ENCODE measurements around the gene NKX6-1. TPM values are rescaled to one million over a fixed set of nuclear protein-coding genes. Genes with fewer than 3 reads are reported as not detected.

NKX6-1 gene
- total and polyA plus RNA-seq, 3 donors from 2014 or later, result 0.87 to 1.9 (median 1.3) TPM

DNA sequence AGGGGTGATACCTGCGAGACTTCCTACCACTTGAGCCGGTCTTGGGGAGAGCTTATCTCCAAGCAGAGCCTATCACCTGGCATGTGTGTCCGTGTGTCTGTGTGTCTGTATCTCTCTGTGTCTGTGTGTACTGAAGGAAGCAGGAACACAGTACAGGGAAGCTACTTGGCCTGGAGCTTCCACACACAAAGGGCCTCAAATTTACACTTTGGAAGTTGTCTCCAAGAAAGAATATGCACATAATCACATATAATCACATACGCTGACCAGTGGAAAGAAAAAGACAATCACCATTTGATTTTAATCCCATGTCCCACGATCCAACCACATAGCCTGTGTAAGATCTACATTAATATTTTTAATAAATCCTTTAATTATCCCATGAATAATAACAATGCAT lies 13.2 kb upstream of the NKX6-1 start:
- WGBS, 2 donors, result 90 to 92% methylated on average over 5 of the region's 5 CpGs
- H3K27me3 ChIP-seq, result no peaks in the 10 kb centered on the region
- H3K27ac ChIP-seq, result no peak overlapping the region
- intact Hi-C loops (cut with DNase I; ENCODE audit: low total_unique reads), result no loop called here
- TF ChIP-seq POLR2A (IDR thresholded peaks at IDR 0.05), result no peak
- TF ChIP-seq, protein P1, sequence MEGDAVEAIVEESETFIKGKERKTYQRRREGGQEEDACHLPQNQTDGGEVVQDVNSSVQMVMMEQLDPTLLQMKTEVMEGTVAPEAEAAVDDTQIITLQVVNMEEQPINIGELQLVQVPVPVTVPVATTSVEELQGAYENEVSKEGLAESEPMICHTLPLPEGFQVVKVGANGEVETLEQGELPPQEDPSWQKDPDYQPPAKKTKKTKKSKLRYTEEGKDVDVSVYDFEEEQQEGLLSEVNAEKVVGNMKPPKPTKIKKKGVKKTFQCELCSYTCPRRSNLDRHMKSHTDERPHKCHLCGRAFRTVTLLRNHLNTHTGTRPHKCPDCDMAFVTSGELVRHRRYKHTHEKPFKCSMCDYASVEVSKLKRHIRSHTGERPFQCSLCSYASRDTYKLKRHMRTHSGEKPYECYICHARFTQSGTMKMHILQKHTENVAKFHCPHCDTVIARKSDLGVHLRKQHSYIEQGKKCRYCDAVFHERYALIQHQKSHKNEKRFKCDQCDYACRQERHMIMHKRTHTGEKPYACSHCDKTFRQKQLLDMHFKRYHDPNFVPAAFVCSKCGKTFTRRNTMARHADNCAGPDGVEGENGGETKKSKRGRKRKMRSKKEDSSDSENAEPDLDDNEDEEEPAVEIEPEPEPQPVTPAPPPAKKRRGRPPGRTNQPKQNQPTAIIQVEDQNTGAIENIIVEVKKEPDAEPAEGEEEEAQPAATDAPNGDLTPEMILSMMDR (IDR thresholded peaks at IDR 0.05), result no peak
- H3K4me3 ChIP-seq, result no peak overlapping the region
- H3K4me1 ChIP-seq, result no peaks in the 10 kb centered on the region
- DNase-seq, result no peak
- no peaks in the 10 kb centered on the region for H3K36me3 ChIP-seq (ENCODE audit: low read depth, missing control alignments)
- no peaks in the 10 kb centered on the region for H3K9me3 ChIP-seq

DNA sequence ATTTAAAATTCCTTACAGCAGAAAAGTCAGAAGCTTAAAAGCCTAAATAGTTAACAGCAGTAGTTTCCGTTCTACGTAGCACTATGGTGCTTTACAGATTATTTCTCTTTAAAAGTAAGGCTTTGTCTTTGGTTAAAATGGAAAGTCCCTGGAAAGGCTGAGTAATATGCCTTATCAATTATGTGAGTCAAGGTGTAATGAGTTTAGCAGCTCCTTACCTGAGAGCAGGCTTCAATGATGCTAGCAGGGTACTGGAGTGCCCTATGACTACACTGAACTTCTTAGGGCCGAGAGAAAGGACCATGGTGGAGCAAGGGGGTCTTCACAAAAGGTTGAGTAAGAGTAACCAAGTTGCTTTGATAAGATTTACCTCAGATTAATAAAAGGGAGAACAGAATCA lies 12.6 kb upstream of the NKX6-1 start:
- Histone ChIP-seq H3K27me3 (no peaks in the 10 kb centered on the region), H3K9me3 (no peaks in the 10 kb centered on the region), H3K4me3 (no peak overlapping the region), H3K36me3 (ENCODE audit: low read depth, missing control alignments) (no peaks in the 10 kb centered on the region), H3K4me1 (no peaks in the 10 kb centered on the region), H3K27ac (no peak overlapping the region)
- TF ChIP-seq POLR2A (IDR thresholded peaks at IDR 0.05), result no peak
- TF ChIP-seq, protein P1 (IDR thresholded peaks at IDR 0.05), result no peak
- WGBS, 2 donors, result 83 to 90% methylated on average over 3 of the region's 3 CpGs
- no peak for DNase-seq
- intact Hi-C loops (cut with DNase I; ENCODE audit: low total_unique reads), result no loop called here

DNA sequence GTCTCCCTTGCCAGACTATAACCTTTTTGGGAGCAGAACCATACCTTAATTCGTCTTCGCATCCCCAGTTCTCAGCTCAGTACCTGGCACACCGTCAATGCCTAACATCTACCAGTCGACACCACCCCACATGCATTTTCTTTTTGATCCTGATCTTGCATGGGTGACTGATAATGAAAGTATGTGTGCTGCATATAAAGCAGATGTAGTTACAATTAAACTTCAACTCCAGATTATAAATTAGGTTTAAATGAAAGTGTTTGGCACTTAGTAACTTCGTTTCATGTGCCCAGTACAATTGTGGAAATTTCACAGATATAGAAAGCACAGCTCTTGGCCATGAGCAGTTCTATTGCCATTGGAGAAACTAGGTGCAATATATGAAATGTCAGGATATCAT lies 8.8 kb upstream of the NKX6-1 start:
- Histone ChIP-seq H3K27ac (no peak overlapping the region), H3K4me3 (no peak overlapping the region), H3K27me3 (no peaks in the 10 kb centered on the region), H3K36me3 (ENCODE audit: low read depth, missing control alignments) (no peaks in the 10 kb centered on the region), H3K4me1 (no peaks in the 10 kb centered on the region), H3K9me3 (no peaks in the 10 kb centered on the region)
- intact Hi-C loops (cut with DNase I; ENCODE audit: low total_unique reads), result no loop called here
- 83 to 84% methylated on average over 5 of the region's 5 CpGs for WGBS, 2 donors
- no peak for TF ChIP-seq POLR2A (IDR thresholded peaks at IDR 0.05)
- TF ChIP-seq, protein P1 (IDR thresholded peaks at IDR 0.05), result no peak
- no peak for DNase-seq

DNA sequence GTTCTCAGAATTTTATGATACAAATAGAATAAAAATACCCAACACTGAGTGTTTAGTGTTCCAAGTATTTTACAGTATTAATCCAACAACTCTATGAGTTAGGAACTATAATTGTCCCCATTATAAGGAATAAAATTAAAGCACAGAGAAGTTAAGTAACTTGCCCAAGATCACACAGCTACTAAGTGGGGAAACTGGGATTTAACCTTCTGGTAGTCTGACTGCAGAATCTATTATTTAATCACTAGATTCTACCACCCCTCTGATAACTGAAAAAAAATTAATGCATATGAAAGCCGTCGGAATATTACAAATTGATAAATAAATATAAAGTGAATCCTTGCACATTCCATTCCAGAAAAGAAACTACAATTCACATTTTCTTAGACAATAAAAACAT lies 5.7 kb upstream of the NKX6-1 start:
- Histone ChIP-seq H3K9me3 (no peaks in the 10 kb centered on the region), H3K4me3 (no peak overlapping the region), H3K27ac (no peak overlapping the region), H3K4me1 (no peaks in the 10 kb centered on the region), H3K36me3 (ENCODE audit: low read depth, missing control alignments) (no peaks in the 10 kb centered on the region), H3K27me3 (peaks cover 2% of the 10 kb centered on the region)
- no peak for TF ChIP-seq POLR2A (IDR thresholded peaks at IDR 0.05)
- TF ChIP-seq, protein P1 (IDR thresholded peaks at IDR 0.05), result no peak
- 74 to 75% methylated on average over 2 of the region's 2 CpGs for WGBS, 2 donors
- intact Hi-C loops (cut with DNase I; ENCODE audit: low total_unique reads), result no loop called here
- no peak for DNase-seq
